SK-MEL-5 (cell line): ENCODE measurements around the gene PTH1R. TPM values are rescaled to one million over a fixed set of nuclear protein-coding genes. Genes with fewer than 3 reads are reported as not detected.

Source experiments
- DNase-seq: peaks from one replicate; pipeline ENCODE4 v3.0.0-alpha.2; 2016; ENCODE audit warnings: low read depth, low spot score
- in situ Hi-C: cut with HindIII; loops from 2 replicates; pipeline ENCODE4 v1.10.0; 2016; ENCODE audit warnings: low sequenced_read_pairs, high pct_unique_total_duplicates, low pct_unique_long_range_greater_than_20kb
- total RNA-seq: library from RNA; depleted of rRNA; stranded (reverse); fragments of >200 nt; shearing (Covaris generic); gene quantifications from 2 replicates; pipeline ENCODE4 v1.2.3, GENCODE V29; 2014

PTH1R gene
- total RNA-seq, 1 experiment from 2014 or later, result not detected

DNA sequence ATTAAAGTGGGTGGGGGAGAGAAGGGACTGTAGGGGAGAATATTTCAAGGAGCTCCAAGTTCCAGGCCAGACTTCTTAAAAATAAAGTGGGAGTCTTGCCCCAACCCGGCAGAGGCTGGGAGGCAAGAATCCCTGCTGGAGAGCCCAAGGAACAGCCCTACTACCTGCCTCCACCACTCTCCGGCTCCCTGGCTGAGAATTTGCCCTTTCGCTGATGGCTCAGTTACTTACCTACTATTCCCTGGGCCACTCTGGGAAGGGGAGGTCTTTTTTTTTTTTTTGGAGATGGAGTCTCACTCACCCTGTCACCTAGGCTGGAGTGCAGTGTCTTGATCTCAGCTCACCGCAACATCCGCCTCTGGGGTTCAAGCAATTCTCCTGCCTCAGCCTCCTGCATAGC is 29.8 kb upstream of the PTH1R start:
- DNase-seq, result no peak
- in situ Hi-C loops, result no loop called here

DNA sequence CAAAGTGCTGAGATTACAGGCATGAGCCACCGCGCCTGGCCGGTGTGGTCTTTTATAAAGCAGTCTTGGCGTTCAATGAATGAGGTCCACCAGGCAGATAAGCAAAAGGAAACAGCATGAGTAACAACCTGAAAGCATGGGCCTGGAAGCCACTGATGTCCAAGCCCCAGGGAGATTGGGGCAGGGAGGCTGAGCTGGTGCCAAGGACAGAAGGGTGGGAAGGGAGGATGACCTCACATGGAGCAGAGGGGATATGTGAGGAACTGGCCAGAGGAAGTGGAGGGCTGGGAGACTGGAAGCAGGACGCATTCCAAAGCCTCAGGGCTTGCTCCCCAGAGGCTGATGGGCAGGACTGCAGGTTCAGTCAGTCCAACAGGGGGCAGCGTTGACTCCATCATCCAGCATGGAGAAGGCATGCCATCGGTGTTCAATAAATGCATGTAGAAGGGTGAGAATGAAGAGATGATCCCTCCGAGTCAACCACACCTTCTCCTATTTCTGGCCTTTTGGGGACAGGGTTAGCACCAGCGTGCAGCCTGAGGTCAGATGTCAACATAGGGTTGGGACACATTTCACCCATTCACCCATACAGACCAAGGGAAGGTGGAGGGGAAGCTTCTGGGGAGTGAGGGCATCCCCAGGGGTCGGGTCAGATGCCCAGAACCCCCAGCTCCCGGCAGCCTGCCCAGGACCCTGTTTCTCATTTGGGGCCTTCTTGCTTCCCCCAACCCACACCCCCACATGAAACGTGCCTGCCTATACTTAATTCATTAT is 29.1 kb upstream of the PTH1R start:
- in situ Hi-C loops, result no loop called here
- DNase-seq, result peak; percentile 50

DNA sequence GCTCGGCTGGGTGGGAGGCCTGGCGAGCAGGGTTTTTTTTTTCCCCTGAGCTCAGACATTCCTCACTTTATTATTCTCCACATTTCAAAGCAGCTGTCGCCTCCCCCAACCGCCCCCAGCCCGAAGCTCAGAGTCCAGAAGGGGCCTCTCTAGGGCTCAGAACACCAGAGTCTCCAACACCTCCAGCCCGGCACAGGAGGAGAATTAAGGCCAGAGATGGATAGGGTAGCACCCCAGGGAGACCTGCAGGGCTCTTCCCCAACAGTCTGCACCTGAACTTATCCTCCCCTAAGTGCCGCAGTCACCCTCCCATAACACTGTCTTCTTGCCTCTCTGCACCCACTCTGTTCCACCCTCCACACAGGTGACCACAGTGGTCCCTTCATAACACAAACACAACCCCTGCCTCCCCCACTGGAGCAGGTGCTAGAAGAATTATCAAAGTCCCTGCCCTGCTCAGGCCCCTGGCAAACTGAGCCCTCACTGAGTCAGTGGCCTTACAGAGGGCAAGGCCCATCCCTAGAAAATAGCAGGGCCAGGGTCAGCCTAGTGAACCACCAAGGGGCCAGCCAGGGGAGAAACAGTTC is 28.4 kb upstream of the PTH1R start:
- in situ Hi-C loops, result no loop called here
- no peak for DNase-seq

DNA sequence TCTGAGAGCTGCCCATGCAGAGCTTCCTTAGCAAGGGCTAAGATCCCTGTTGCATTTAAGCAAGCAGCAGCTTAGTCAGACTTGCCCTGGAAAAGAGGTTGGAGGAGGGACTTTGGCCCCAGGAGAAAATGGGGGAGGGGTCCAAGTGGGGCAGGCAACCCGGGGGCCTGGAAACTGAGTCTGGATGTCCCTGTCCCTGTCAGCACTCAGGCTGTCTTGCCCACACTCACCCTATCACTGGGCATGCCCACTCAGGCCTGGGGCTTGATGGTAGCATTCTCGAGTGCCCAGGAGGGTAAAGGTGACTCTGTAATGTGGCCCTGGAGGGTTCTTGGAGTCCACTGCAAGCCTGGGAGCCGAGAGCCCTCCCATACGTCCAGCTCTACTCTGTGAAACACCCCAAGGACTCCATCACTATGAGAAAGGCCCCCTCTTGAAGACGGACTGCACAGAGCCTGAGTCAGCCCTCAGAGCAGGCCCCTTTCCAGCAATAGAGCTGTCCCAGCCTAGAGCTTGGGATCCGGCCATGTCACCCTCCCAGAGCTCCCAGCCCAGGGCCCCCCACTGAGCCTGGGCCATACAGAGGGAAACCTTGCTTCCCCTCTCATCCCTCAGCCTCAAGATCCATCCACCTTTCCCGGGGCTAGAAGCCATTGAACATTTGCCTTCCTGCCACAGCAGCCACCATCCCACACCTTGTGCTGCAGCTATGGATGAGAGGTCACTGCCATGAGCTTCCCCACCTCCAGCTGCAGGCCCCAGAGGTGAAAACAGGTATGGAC is 27.6 kb upstream of the PTH1R start:
- in situ Hi-C loops, result no loop called here
- DNase-seq, result no peak

DNA sequence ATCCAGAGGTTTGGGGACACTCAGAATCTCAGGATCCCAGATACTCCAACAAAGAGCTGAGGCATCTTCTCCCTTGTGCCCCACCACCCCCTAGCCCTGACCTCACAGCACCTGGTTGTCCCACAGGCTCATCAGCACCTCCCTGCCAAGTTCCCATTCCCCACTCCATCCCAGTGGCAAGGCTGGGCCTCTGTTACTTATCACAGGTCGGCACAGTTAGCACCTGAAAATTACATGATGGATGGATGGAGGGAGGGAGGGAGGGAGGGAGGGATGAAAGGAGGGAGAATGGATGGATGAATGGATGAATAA is 27.1 kb upstream of the PTH1R start:
- no peak for DNase-seq
- in situ Hi-C loops, result no loop called here

DNA sequence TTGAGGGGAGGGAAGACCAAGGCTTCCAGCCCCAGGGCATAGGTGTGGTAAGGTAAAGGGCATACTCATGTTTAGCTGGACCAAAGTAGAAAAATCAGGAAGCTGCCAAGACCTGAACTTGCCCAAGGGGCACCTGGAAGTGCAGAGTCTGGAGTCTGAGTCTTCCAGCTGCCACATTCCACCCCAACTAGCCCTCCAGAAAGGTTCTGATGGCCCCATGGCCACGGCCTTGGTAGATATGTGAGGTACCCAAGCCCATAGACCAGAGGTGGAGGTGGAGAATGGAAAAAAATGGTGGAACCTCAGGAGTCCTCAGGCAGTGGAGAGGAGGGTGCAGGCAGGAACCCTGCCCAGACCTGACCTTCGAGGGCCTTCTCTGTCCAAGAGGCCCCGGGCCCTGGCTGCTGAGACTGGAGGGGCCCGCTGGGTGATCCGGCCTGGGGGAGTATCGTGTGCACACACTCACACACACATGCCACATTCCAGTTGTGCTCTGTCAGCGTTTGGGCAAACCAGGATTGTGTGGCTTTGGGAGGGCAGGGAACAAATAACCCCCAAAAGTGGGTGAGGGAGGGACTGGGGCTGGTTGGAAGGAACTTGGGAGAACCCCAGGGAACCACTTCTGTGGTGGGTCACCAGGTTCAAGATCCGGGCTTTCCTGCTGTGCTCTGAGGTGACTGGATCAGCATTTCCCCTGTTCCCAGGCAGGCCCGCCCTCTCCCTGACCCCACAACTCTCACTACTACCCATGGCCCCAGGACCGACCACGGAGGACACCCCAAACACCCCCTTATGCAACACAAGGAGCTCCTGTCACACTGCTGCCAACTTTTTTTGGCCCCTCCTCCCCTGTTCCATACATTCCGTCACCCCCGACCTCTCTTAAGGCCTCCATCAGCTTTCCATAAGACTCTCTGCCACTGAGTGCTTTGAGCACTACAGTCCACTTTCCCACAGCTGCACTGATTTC is 25.9 kb upstream of the PTH1R start:
- in situ Hi-C loops, result no loop called here
- no peak for DNase-seq

DNA sequence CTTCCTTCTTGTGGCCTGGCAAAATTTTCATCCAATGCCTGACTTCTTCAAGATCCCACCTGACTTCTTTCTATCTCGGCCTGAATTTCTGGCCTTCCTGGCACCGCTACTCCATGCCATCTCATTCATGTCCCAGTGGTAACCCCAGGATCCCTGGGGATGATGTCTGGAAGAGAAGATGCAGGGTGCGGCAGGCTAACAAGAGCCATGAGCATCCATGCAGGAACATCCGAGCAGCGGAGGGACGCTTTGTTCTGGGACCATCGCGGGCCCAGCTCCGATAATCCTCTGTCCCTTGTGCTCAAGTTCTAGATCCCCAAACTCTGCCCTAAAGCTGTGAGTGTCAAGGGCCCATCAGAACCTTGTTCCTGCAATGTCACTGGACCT is 25.2 kb upstream of the PTH1R start:
- in situ Hi-C loops, result no loop called here
- no peak for DNase-seq

DNA sequence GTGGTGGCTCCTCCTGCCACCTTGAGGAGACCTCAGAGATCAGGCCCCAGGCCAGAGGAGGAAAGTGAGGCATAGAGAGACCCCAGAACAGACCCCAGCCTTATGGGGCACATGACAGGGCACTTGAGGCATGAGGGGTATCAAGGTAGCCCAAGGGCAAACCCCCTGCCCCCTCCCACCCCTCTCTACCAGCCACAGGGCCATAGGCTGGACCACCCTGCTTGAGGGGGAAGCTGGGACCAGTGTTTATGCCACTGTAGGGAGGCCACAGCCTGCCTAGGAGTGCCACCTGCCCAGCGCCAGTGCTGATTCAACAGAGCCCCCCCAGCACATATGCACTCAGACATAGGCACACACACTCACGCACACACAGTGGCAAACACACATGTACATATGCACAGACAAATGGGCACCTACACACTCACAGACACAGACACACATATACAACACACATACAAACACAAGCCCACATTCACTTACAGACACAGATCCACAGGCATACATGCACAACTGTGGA is 24.6 kb upstream of the PTH1R start:
- no peak for DNase-seq
- in situ Hi-C loops, result no loop called here

DNA sequence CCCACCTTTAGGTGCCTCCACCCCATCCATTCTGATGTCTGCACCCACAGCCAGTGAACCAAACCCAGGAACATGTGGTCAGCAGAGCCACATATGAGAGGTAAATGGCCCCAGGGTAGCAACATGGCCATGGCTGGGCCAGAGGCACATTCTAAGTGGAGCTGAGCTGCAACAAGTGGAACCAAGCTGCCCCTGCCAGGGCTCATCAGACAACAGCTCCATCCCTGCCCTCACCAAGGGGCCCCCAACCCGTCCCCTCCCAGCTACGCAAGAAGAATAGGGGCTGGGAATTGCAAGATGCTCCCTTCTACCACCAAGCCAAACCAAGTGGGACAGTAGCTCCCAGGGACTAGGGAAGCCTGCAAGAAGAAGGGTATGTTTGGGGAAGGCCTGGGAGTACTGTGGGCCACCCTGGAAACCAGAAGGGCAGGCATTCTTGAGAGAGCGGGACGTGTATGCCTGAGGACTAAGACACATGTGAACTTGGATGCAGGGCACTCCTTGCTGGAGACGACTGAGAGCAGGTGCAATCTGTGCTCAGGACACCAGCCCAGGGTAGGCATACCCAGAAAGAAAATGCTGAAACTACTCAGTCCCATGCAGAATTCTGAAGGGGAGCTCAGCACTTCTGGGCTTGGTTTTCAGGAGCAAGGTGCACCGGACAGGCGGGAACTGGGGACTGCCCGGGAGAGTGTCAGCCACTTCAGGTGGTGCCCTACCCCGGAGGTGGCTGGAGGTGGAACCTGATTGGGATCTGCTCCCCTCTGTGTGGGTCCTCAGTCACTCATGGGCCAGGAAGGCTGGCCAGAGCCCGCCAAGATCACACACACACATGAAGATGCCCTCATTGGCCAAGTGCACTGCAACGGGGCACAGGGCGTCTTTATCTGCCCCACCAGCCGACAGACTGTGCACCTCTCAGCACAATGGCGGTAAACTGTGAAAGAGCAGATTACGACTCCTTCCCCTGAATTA is 23.8 kb upstream of the PTH1R start:
- in situ Hi-C loops, result no loop called here
- DNase-seq, result no peak

DNA sequence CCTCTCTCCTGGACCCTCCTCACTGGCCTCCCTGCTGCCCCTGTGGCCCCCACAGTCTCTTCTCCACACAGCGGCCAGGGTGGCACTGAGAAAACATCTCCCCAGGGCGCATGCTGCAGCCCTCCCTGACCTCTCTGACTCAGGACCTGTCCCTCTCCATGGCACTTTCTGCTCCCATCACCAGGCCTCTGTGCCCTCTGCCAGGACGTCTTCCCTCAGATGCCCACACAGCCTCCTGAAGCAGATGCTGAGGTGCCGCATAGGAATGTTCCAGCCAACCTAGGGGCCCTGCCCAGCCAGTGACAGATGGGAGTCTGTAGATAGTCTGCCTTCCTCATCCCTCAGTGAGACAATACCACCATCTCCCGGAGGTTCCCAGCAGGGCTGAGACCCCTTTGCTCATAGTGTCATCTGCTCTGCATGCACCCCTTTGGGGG is 22.9 kb upstream of the PTH1R start:
- DNase-seq, result no peak
- in situ Hi-C loops, result no loop called here

DNA sequence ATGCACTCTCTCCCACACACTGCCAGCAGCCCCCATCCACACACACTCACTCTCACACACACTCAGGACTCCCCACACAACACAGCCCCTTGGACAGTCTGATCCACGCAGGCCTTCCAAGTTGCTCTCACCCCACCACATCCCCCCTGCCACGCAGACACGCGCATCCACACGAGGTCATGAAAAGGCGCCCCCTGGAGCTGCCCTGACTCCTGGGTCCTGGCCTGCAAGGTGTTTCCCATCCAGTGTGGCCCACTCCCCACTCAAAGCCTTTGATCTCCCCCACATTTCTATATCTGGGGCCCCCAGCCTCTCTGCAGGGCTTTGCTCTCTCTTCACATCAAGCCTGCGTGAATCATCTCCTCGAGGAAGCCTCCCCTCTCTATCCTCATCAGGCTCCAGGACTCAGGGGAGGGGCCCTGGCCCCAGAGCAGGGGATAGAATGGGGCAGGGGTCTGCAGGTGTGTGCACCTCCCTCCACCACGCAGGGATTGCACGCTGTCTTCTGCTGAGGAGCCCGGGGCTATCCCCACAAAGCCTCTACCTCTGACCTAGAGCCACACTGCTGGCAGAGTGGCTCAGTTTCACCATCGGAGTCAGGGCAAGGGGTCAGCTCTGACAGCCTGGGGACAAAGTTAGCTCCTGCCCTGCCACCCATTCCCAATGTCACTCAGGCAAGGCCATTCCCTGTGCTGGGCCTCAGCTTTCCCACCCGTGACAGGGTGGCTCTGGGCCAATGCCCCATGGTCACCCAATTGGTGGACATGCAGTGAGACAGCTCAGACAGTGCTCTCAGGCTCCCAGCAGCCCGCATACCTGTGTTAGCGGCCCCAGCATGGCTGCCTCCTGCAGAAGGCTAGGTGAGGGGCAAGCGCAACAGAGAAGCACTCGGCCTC is 20.7 kb upstream of the PTH1R start:
- no peak for DNase-seq
- in situ Hi-C loops, result no loop called here

DNA sequence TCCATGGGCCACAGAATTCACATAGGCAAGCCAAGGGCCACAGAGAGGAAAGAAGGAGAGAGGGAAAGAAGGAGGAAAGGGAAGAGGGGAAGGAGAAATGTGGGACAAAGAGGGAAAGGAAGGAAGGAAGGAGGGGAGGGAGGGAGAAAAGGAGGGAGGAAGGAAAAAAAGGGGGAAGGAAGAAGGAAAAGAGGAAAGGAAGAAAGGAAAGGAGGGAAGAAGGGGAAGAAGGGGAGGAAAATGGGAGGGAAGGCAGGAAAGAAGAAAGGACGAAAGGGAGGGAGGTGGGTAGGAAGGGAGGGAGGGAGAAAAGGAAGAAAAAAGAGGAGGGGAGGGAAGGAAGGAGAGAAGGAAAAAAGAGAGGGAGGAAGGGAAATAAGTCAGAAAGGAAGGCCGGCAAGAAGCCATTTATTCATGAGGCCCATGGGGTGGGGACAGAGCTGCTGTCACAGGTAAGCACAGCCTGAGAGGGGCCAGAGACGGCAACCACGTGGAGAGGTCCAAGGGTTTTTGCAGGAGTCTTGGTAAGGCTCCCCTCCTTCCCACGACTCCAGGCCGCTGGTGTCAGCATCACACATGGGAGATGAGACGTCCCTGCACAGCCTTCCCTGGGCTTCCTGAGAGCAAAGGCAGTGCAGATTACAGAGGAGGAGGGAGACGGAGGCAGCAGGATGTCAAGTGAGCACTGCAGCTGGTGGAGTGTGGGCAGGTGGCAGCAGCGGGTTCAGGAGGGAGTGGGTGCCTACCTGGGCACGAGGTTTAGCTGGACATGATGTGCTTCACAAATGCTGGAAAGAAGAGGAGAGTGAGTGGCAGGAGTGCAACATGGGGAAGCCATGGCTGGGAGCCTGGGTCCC is 19.8 kb upstream of the PTH1R start:
- DNase-seq, result no peak
- in situ Hi-C loops, result no loop called here

DNA sequence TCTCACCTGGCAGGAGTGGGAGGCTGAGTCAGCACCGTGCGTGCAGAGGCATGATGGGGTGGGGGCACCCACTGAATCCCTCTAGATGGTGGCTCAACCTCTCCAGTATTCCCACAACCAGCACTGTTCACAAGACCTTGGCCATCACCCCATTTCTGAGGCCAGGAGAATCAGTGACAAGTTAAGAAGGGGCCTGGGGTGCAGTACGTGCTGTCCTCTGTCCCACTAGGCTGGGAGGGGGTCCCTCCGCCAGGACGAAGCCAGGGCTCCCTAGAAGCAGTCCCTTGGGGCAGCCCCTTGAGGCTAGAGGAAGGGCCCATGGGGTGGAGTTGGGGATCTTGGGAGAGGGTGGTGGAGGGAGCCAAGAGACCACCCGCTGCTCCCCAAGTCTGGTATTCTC is 19.1 kb upstream of the PTH1R start:
- in situ Hi-C loops, result no loop called here
- DNase-seq, result no peak

DNA sequence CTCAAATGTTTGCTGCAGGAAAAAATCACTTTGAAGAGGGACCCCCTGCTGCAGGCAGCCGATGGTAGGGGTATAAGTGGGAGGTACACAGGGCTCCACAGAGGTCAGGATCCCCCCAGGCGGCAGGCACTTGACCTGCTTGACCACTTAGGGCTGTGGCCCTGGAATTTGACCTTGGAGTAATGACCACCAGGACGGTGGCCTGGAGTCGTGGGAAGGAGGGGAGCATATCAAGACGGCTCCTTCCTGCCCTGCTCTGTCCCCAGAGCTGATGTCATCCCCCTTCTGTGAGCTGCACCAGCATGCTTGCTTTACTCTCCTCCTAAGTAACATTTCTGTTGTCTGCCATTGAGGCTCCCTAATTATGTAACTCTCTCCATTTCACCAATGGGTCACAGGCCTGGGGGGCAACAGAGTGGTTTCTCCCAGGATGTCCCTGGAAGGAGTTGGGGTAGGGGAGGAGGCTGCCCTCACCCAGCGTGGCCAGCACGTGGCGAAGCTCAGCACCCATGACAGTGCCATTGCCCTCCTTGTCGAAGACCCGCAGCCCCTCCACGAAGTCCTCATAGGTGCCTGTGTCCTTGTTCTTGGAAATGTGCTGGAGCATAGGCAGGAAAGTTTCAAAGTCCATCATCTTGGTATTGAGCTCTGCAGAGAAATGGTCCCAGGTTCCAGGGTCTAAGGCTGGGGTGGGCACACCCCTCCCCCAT is 18.4 kb upstream of the PTH1R start:
- no peak for DNase-seq
- in situ Hi-C loops, result no loop called here
